ENCODE measurements around the gene KDF1.

KDF1 gene, protein sequence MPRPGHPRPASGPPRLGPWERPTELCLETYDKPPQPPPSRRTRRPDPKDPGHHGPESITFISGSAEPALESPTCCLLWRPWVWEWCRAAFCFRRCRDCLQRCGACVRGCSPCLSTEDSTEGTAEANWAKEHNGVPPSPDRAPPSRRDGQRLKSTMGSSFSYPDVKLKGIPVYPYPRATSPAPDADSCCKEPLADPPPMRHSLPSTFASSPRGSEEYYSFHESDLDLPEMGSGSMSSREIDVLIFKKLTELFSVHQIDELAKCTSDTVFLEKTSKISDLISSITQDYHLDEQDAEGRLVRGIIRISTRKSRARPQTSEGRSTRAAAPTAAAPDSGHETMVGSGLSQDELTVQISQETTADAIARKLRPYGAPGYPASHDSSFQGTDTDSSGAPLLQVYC

DNA sequence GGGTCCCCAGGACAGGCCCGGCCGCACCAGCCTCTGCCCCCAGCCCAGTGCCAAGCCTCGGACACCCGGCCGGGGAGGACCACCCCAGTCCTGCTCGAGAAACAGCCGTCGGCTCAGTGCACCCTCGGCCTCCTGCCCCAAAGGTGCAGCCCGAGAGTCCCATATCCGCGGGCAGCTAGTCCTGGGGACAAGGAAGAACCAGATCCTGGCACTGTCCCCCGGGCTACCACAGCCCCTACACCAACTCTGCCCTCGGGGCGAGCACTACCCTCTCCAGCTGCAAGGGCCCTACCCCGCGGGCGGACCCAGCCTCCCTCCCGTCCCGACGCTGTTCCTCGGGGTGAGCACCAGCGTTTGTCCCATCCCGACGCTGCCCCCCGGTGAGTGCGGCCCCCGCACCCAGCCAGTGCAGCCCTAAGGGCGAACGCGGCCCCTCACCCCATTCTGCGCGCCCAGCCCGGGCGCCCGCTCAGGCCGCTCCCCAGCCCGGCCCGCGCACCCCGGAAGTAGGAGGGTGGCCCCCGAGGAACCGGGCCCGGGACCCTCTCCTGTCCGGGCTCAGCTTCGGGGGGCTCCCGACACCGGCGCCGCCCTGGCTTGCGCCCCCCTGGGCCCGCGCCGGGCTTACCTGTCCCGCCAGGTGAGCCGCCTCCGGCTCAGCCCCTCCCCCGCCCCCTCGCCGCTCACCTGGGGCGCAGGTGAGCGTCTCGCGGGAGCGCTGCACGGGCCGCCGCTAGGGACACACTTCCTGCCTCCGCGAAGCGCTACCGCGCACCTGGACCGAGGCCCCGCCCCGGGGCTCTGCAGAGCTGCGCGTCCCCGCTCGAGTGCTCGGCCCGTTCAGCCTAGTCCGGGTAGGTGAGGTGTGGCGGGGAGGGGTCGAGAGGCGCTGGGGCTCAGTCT is at the start of gene KDF1:
Gene KDF1 (minus strand): TSS at position 747 of the 903 bp plus-strand sequence. CDS start 8,088 bp downstream, outside the sequence.
- TF ChIP-seq, protein P1, sequence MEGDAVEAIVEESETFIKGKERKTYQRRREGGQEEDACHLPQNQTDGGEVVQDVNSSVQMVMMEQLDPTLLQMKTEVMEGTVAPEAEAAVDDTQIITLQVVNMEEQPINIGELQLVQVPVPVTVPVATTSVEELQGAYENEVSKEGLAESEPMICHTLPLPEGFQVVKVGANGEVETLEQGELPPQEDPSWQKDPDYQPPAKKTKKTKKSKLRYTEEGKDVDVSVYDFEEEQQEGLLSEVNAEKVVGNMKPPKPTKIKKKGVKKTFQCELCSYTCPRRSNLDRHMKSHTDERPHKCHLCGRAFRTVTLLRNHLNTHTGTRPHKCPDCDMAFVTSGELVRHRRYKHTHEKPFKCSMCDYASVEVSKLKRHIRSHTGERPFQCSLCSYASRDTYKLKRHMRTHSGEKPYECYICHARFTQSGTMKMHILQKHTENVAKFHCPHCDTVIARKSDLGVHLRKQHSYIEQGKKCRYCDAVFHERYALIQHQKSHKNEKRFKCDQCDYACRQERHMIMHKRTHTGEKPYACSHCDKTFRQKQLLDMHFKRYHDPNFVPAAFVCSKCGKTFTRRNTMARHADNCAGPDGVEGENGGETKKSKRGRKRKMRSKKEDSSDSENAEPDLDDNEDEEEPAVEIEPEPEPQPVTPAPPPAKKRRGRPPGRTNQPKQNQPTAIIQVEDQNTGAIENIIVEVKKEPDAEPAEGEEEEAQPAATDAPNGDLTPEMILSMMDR (IDR thresholded peaks at IDR 0.05; ENCODE audit: insufficient read depth, low read length, poor library complexity, severe bottlenecking): peak; percentile 5
- Histone ChIP-seq H3K36me3 (ENCODE audit: control insufficient read depth, insufficient read depth, low read length) (no peaks in the 10 kb centered on the region), H3K4me3 (replicated peaks; ENCODE audit: low read depth, low read length) (peak within 1 kb of the TSS; percentile 41), H3K27me3 (replicated peaks; ENCODE audit: control insufficient read depth, insufficient read depth, low read length) (peaks cover 2% of the 10 kb centered on the region)
- DNase-seq (ENCODE audit: extremely low read depth, insufficient read length): peak; percentile 33

DNA sequence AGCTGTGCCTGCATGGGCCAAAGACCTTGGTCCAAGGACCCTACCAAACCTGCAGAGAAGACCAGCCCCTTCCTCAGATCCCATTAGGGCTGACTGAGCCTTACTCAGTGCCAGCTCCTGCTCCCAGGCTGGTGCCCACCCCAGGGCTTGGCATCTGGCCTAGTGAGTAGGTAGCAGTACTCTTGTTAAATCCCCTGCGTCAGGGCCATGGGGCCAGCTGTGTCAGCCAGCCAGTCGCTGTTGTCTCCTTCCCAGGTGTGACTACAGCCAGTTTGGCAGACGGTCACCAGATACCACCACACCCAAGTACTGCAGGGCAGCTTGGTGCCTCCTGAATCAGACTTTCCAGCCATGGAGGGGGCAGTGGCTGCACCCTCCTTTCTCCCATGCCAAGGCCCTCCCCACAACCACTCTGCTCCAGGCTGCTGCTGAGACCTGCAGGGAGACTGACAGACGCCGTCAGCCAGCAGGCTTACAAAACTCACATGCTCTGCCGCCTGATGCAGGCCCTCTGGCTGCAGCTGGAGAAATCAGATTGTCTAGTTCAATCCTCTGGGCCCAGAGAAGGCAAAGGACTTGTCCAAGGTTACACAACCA is 49.4 kb upstream of the KDF1 start:
- TF ChIP-seq, protein P1 (IDR thresholded peaks at IDR 0.05; ENCODE audit: insufficient read depth, low read length, poor library complexity, severe bottlenecking): no peak
- no peaks in the 10 kb centered on the region for H3K36me3 ChIP-seq (ENCODE audit: control insufficient read depth, insufficient read depth, low read length)
- peaks cover 2% of the 10 kb centered on the region; the same call in 1 of the 2 replicates for H3K27me3 ChIP-seq (replicated peaks; ENCODE audit: control insufficient read depth, insufficient read depth, low read length)
- H3K4me3 ChIP-seq (replicated peaks; ENCODE audit: low read depth, low read length): no peak overlapping the region
- DNase-seq (ENCODE audit: extremely low read depth, insufficient read length): no peak

DNA sequence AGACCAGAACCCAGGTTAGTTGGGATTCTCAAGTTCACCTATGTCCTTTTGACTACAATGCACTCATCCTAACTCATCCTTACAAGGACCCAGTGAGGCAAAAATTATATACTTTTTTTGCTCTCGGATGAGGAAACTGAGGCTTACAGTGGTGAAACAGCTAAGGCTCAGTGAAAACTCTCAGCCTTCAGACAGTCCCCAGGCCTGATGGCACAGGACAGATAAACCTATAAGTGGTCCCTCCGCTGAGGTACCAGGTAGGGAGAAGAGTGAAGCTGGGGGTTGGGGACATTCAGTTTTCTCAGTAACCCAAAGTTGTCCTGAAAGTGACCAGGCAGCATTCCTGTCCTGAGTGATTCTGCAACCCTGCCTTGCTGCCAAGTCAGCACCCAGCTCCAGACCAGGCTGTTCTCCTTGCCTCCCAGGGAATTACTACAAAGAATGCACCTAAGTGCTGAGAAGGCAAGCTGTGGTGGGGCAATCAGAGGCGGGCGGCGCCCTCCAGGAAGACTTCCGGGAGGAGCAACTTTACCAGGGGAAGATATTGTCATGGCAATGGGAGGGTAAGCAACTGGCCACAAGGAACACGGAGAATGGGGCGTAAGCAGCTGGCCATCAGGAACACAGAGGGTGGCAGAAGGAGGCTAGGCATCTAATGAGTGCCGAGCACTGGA is 47.8 kb upstream of the KDF1 start:
- DNase-seq (ENCODE audit: extremely low read depth, insufficient read length): no peak
- Histone ChIP-seq H3K4me3 (replicated peaks; ENCODE audit: low read depth, low read length) (no peak overlapping the region), H3K36me3 (ENCODE audit: control insufficient read depth, insufficient read depth, low read length) (no peaks in the 10 kb centered on the region), H3K27me3 (replicated peaks; ENCODE audit: control insufficient read depth, insufficient read depth, low read length) (peaks cover 2% of the 10 kb centered on the region; the same call in 1 of the 2 replicates)
- TF ChIP-seq, protein P1 (IDR thresholded peaks at IDR 0.05; ENCODE audit: insufficient read depth, low read length, poor library complexity, severe bottlenecking): no peak

DNA sequence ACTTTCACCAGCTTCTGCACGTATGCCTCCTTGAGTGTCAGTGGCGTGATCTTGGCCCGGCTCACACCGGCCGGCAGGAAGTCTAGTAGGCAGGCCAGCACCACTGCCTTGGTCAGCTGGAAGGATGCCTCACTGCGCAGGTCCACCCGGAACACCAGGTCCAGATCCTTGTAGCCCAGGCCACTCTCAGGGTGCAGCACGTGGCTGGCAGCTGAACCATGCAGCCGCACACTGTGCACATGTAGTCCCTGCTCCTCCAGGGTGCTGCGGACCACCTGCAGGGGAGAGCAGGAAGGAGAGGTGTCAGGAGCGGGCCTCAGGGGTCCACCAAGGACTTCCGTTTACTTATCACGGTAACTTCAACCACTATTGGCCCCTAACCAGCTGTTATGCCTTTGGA is 46.4 kb upstream of the KDF1 start:
- no peaks in the 10 kb centered on the region for H3K36me3 ChIP-seq (ENCODE audit: control insufficient read depth, insufficient read depth, low read length)

More for the DNA sequence above, 46.4 kb upstream of the KDF1 start:
- H3K27me3 ChIP-seq (replicated peaks; ENCODE audit: control insufficient read depth, insufficient read depth, low read length): no peaks in the 10 kb centered on the region; the same call in 1 of the 2 replicates
- no peak overlapping the region for H3K4me3 ChIP-seq (replicated peaks; ENCODE audit: low read depth, low read length)
- TF ChIP-seq, protein P1 (IDR thresholded peaks at IDR 0.05; ENCODE audit: insufficient read depth, low read length, poor library complexity, severe bottlenecking): no peak
- no peak for DNase-seq (ENCODE audit: extremely low read depth, insufficient read length)
